Nephron progenitor cell (in vitro differentiated cells): ENCODE data around the gene TANC2.

Experiments used
- DNase-seq: peaks from one replicate; pipeline ENCODE4 v3.0.0; 2021
- H3K27ac Mint-ChIP-seq: 2 replicates; pipeline ENCODE4 v1.8.0; 2021; ENCODE audit warnings: mild to moderate bottlenecking, moderate library complexity, mixed read lengths
- H3K27me3 Mint-ChIP-seq: 2 replicates; pipeline ENCODE4 v1.8.0; 2021; ENCODE audit warnings: mild to moderate bottlenecking, low read depth, mixed read lengths; ENCODE audit not compliant: poor library complexity
- H3K36me3 Mint-ChIP-seq: 2 replicates; pipeline ENCODE4 v1.8.0; 2021; ENCODE audit warnings: low read depth, mixed read lengths
- H3K4me1 Mint-ChIP-seq: 2 replicates; pipeline ENCODE4 v1.8.0; 2021; ENCODE audit warnings: mixed read lengths
- H3K4me3 Mint-ChIP-seq: 2 replicates; pipeline ENCODE4 v1.8.0; 2021; ENCODE audit warnings: mild to moderate bottlenecking, moderate library complexity, mixed read lengths
- H3K9me3 Mint-ChIP-seq: 2 replicates; pipeline ENCODE4 v1.8.0; 2021; ENCODE audit warnings: mild to moderate bottlenecking, moderate library complexity, mixed read lengths
- TF ChIP-seq, protein P1 (sequence below): fragments of 200-600 bp; sonication (generic); IDR thresholded peaks from 2 replicates; pipeline ENCODE4 v1.5.0; 2021; ENCODE audit warnings: antibody characterized with exemption

The TANC2 gene

DNA sequence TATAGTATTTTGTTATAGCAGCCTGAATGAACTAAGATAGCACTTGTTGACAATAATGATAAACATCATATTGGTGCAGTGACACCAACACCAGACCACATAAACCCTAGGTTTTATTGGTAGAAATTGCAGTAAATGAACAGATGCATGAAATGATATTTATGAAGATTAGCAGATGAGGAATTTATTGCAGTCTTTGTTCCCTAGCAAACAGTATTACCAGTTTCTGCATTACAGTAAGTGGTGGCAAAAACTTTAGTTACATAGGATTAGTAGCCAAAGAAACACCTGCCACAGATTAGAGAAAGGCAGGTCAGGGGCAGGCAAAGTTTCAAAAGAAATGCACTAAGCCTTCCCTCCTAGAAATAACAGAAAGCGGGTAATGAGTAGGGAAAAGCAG is 17.7 kb upstream of the TANC2 start:
- TF ChIP-seq, protein P1, sequence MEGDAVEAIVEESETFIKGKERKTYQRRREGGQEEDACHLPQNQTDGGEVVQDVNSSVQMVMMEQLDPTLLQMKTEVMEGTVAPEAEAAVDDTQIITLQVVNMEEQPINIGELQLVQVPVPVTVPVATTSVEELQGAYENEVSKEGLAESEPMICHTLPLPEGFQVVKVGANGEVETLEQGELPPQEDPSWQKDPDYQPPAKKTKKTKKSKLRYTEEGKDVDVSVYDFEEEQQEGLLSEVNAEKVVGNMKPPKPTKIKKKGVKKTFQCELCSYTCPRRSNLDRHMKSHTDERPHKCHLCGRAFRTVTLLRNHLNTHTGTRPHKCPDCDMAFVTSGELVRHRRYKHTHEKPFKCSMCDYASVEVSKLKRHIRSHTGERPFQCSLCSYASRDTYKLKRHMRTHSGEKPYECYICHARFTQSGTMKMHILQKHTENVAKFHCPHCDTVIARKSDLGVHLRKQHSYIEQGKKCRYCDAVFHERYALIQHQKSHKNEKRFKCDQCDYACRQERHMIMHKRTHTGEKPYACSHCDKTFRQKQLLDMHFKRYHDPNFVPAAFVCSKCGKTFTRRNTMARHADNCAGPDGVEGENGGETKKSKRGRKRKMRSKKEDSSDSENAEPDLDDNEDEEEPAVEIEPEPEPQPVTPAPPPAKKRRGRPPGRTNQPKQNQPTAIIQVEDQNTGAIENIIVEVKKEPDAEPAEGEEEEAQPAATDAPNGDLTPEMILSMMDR, result no peak
- H3K4me3 Mint-ChIP-seq, result no peak overlapping the region
- no peaks in the 10 kb centered on the region for H3K4me1 Mint-ChIP-seq
- H3K9me3 Mint-ChIP-seq, result no peaks in the 10 kb centered on the region
- no peak overlapping the region for H3K27ac Mint-ChIP-seq
- DNase-seq, result no peak
- H3K36me3 Mint-ChIP-seq, result no peaks in the 10 kb centered on the region
- H3K27me3 Mint-ChIP-seq, result peaks cover 20% of the 10 kb centered on the region

DNA sequence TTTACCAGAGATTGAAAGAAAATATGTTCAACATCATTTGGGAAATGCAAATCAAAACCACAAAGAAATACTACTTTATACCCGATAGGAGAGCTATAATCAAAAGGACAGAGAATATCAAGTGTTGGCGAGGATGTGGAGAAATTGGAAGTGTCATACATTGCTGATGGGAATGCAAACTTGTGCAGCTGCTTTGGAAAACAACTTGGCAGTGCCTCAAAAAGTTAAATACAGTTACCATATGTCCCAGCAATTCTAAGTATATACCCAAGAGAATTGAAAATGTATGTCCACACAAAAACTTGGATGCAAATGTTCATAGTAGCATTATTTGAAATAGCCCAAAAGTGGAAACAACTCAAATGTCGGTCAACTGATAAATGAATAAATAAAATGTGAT is 17.0 kb upstream of the TANC2 start:
- TF ChIP-seq, protein P1, result no peak
- Mint-ChIP-seq H3K9me3 (no peaks in the 10 kb centered on the region), H3K27me3 (peaks cover 20% of the 10 kb centered on the region)

DNA sequence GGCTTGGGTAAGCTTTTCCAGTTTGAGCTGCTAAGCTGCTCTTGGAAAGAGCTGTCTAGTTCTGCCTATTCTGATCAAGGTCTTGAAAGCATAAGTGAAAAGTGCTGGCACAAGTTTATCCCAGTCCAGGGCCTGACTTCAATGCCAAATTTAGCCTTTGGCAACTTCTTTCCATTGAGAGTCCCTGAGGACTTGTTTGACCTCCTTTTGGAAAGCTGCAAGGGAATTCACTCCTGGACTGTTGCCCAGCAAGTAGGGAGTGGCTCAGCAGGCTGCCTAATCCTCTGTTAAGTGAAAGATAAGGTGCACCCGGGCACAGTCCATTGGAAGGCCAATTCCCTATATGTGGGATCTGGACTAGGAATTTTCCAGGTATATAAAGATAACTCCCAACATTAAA is 16.0 kb upstream of the TANC2 start:
- TF ChIP-seq, protein P1, result no peak
- Mint-ChIP-seq H3K4me1 (no peaks in the 10 kb centered on the region), H3K27ac (no peak overlapping the region), H3K4me3 (no peak overlapping the region), H3K36me3 (no peaks in the 10 kb centered on the region), H3K27me3 (peaks cover 19% of the 10 kb centered on the region), H3K9me3 (no peaks in the 10 kb centered on the region)
- DNase-seq, result no peak

More for the DNA sequence above, 17.0 kb upstream of the TANC2 start:
- H3K4me3 Mint-ChIP-seq, result no peak overlapping the region
- no peak overlapping the region for H3K27ac Mint-ChIP-seq
- no peaks in the 10 kb centered on the region for H3K36me3 Mint-ChIP-seq
- DNase-seq, result no peak
- H3K4me1 Mint-ChIP-seq, result no peaks in the 10 kb centered on the region

DNA sequence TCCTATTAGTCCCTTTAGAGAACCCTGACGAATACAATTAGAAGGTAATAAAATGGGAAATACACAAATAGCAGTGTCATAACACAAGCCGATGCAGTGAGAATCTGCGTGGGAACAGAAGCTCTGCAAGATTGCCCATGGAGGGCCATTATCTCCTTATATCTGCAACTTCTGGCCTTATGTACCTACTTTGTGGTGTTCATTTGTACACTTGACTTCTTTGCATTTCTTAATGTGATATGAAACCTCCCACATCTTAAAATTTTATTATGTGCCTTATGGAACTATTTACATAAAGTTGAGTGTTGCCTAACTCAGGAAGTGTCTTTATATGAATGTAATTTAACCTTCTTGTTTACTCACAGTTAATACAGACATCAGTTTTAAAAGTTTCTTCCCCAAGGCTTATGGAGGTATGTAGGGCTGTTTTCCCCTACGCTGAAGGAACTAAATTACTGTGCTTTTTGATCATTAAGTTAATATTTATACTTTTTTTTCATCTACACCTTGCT is 10.1 kb upstream of the TANC2 start:
- Mint-ChIP-seq H3K27me3 (peaks cover 10% of the 10 kb centered on the region), H3K27ac (no peak overlapping the region), H3K9me3 (no peaks in the 10 kb centered on the region), H3K4me1 (no peaks in the 10 kb centered on the region), H3K4me3 (no peak overlapping the region), H3K36me3 (no peaks in the 10 kb centered on the region)
- no peak for DNase-seq
- TF ChIP-seq, protein P1, result no peak

DNA sequence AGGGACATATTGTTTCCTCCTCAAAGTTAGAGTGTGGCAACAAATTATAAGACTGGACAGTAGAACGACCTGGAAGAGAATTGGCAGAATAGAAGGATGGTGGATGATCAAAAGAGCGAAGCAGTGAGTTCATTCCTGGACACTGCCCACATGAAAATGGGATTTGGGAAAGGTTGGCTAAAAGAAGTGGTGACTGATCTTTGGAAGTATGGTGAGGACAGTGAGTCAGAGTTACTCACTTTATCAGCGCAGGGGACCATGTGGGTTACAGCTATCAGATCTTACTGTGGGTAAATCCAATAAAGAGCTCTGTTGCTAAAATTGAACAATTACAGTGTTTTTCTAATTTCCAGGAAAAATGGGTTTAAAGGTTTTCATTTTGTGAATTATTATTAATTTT is 2.7 kb upstream of the TANC2 start:
- H3K9me3 Mint-ChIP-seq, result no peaks in the 10 kb centered on the region
- DNase-seq, result no peak
- H3K4me3 Mint-ChIP-seq, result no peak overlapping the region
- TF ChIP-seq, protein P1, result no peak
- H3K27ac Mint-ChIP-seq, result no peak overlapping the region
- H3K4me1 Mint-ChIP-seq, result peaks cover 32% of the 10 kb centered on the region
- peaks cover 28% of the 10 kb centered on the region for H3K27me3 Mint-ChIP-seq
- no peaks in the 10 kb centered on the region for H3K36me3 Mint-ChIP-seq

DNA sequence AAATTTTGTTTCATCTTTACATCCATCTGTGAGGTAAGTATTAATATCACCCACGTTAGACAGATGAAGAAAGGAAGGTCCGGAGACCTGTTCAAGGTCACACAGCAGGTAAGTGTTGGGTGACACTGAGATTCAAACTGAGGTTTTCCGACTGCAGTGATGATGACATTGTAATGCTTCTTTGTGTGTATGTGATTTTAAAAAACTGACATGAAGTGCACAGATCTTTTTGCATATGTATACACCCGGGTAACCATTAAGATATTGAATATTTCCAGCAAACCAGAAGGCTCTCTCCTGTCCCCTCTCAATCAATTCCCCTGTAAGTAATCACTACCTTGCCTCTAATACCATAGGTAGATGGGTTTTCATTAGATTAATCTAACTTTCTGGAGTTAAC is 1.5 kb upstream of the TANC2 start:
- Mint-ChIP-seq H3K27ac (no peak overlapping the region), H3K27me3 (peaks cover 30% of the 10 kb centered on the region), H3K9me3 (no peaks in the 10 kb centered on the region), H3K4me1 (peaks cover 38% of the 10 kb centered on the region), H3K36me3 (no peaks in the 10 kb centered on the region), H3K4me3 (no peak overlapping the region)
- TF ChIP-seq, protein P1, result no peak
- no peak for DNase-seq
